ENCODE measurements around the gene ATG13. TPM values are rescaled to one million over a fixed set of nuclear protein-coding genes. Genes with fewer than 3 reads are reported as not detected.
"Not testable (repeated sequence)": the region's sequence is repeated elsewhere in the genome, so short reads cannot be mapped to it uniquely, and the experiment has no call there.

Gene ATG13
- total and polyA plus RNA-seq, 11 donors = 26.7 to 74.8 (median 48.7) TPM

GRCh38 chr11:46710821-46711269 lies 93.5 kb downstream of the ATG13 start:
- WGBS, 4 donors = 22 to 39% (median 34%) methylated on average over 5 to 10 of the region's 10 CpGs
- no peak for TF ChIP-seq POLR2A (IDR thresholded peaks at IDR 0.05)
- no peak for TF ChIP-seq CTCF (IDR thresholded peaks at IDR 0.05)

GRCh38 chr11:46711303-46711702 lies 94.0 kb downstream of the ATG13 start:
- no peak overlapping the region for H3K4me3 ChIP-seq
- TF ChIP-seq CTCF (IDR thresholded peaks at IDR 0.05) (no peak), POLR2A (IDR thresholded peaks at IDR 0.05) (no peak)
- H3K4me1 ChIP-seq = peaks cover 0 to 29% (median 16%) of the 10 kb centered on the region in 12 donors
- H3K27me3 ChIP-seq = no peaks in the 10 kb centered on the region
- intact Hi-C loops (cut with DNase I) = no loop called here
- H3K36me3 ChIP-seq = peaks cover 0 to 20% (median 13%) of the 10 kb centered on the region in 9 donors
- H3K9me3 ChIP-seq = no peaks in the 10 kb centered on the region
- H3K27ac ChIP-seq = peak overlapping the region; percentile 77 to 99 (median 90)
- WGBS, 4 donors = 31 to 48% (median 42%) methylated on average over 4 to 5 of the region's 5 CpGs
- ATAC-seq (peak in 3 of 4 donors; percentile 8 to 38 (median 35)), DNase-seq (no peak)

More at GRCh38 chr11:46710821-46711269, 93.5 kb downstream of the ATG13 start:
- peaks cover 0 to 24% (median 18%) of the 10 kb centered on the region in 9 donors for H3K36me3 ChIP-seq
- H3K4me3 ChIP-seq = no peak overlapping the region
- peak overlapping the region; percentile 77 to 99 (median 90) for H3K27ac ChIP-seq
- no peaks in the 10 kb centered on the region for H3K9me3 ChIP-seq
- H3K4me1 ChIP-seq = peaks cover 0 to 29% (median 16%) of the 10 kb centered on the region in 12 donors
- intact Hi-C loops (cut with DNase I) = no loop called here
- ATAC-seq (peak; percentile 97 to 99 (median 98)), DNase-seq (peak in 4 of 5 donors; percentile 77 to 87 (median 82))
- no peaks in the 10 kb centered on the region for H3K27me3 ChIP-seq

- no peak overlapping the region for H3K4me3 ChIP-seq
- TF ChIP-seq CTCF (IDR thresholded peaks at IDR 0.05) = no peak
- no peak for TF ChIP-seq POLR2A (IDR thresholded peaks at IDR 0.05)
- H3K9me3 ChIP-seq = no peaks in the 10 kb centered on the region
- WGBS, 4 donors = 87 to 94% (median 91%) methylated on average over 7 of the region's 7 CpGs
- DNase-seq = no peak
- peaks cover 0 to 4% (median 0%) of the 10 kb centered on the region in 9 donors for H3K36me3 ChIP-seq
- H3K27me3 ChIP-seq = no peaks in the 10 kb centered on the region
- peaks cover 0 to 29% (median 16%) of the 10 kb centered on the region in 12 donors for H3K4me1 ChIP-seq
- intact Hi-C loops (cut with DNase I) = no loop called here
- peak overlapping the region in 8 of 12 donors; percentile 26 to 99 (median 90) for H3K27ac ChIP-seq
- ATAC-seq = no peak
Observed at GRCh38 chr11:46712874-46713576, 95.7 kb downstream of the ATG13 start.

GRCh38 chr11:46717825-46718154 lies 100.4 kb downstream of the ATG13 start:
- WGBS, 4 donors = 92 to 97% (median 96%) methylated on average over 2 of the region's 2 CpGs
- intact Hi-C loops (cut with DNase I); H3K36me3 ChIP-seq: not testable (repeated sequence)

More at GRCh38 chr11:46717825-46718154, 100.4 kb downstream of the ATG13 start:
- ATAC-seq, H3K27me3 ChIP-seq, DNase-seq, H3K9me3 ChIP-seq, H3K27ac ChIP-seq, H3K4me3 ChIP-seq, H3K4me1 ChIP-seq: not testable (repeated sequence)

Data from heart left ventricle (tissue), 16 donors.